Measurements from ENCODE around the gene RAB1B.

RAB1B gene

DNA sequence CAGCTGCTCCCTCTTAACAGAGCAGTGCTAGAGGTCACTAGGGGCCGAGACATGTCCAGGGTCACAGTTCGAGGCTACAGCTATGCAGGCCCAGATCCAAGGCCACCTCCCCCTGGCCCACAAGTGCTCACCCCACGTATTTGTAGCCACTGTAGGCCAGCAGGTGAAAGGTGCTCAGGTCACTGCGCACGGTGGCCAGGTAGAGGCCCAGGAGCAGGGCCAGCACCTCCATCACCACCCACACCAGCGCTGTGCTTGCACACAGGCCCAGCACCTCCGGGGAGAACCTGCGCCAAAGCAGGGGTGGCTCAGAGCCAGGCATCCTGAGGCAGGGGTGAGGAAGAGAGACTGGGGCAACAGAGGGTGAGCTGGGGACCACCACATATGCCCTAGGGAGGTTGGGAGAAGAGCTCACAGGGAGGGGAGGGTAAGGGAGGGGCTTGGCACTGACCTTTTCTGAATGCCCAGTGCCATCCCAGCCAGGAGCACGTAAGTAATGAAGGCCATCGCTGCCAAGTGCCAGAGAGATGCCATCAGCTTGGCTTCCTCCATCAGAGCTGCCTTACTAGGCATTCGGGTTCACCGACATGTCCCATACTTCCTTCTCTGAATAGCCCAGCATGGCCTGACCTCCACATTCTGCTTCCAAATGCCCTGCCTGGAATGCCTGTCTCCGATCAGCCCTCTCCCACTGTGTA, 17.0 kb downstream of the RAB1B start:
- DNase-seq: no peak

- DNase-seq: no peak
Measured at GRCh38 chr11:66286699-66287098, 18.3 kb downstream of the RAB1B start.

DNA sequence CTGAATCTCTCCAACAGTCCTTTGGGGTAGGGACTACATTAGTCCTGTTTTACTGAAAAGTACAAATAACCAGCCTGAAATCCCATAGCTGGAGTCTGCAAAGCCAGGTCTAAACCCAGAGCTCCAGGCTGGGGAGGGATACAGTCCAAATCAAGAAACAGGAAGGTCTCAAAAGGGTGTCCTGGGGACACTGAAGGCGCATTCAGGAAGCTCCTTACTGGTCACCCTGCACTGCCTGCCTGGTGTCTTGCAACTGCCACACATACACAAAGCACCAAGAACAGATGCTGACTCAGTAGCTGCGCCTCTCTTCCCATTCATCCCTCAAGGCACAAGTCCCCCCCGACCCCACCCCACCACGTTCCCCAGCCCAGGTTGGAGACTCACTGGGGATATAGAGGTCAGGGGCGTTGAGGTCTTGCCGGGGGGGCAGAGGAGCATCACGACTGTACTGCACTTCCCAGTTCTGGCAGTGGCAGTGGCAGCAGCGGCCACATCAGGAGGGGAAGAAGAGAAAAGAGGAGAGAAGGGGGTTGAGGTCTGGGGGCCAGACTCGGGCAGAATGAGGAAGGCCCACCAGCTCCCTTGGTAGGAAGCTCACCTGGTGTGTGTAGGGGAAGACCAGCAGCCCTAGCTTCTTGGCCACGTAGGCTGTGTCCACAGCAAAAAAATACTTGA, 18.9 kb downstream of the RAB1B start:
- no peak for DNase-seq

DNA sequence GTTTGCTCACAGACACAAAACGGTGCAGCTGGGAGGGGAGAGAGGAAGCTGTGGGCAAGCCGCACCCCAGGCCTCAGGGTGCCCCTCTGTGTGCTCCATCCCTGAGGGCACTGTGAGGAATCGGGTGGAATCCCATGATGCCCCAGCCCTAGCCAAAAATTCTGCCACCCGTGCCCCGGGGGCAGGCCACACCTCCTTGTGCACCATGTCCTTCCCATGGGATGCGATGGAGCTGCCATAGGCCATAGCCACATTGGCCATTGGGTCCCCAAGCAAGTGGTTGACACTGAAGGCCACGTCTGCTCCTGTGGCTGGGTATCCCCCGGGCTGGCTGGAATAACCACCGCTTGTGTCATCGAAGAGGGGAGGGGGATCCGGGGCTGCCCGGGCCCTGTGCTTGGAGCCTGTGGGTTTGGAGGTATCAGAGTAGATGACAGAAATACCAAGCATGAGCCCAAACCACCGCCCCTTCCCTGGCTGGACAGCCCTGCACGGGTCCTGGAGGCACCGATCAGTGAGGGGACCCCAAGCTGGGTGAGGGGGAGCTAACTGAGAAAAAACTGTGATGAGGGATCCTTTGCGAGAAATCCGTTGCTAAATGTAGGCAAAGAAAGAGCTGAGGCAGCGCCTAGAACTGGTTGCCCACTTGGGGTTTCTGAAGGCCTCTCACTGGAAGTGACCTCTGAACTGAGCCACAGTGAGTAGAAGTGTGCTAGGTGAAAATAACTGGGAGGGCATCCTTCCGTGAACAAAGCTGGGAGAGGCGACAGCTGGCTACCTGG, 19.6 kb downstream of the RAB1B start:
- DNase-seq: no peak

DNA sequence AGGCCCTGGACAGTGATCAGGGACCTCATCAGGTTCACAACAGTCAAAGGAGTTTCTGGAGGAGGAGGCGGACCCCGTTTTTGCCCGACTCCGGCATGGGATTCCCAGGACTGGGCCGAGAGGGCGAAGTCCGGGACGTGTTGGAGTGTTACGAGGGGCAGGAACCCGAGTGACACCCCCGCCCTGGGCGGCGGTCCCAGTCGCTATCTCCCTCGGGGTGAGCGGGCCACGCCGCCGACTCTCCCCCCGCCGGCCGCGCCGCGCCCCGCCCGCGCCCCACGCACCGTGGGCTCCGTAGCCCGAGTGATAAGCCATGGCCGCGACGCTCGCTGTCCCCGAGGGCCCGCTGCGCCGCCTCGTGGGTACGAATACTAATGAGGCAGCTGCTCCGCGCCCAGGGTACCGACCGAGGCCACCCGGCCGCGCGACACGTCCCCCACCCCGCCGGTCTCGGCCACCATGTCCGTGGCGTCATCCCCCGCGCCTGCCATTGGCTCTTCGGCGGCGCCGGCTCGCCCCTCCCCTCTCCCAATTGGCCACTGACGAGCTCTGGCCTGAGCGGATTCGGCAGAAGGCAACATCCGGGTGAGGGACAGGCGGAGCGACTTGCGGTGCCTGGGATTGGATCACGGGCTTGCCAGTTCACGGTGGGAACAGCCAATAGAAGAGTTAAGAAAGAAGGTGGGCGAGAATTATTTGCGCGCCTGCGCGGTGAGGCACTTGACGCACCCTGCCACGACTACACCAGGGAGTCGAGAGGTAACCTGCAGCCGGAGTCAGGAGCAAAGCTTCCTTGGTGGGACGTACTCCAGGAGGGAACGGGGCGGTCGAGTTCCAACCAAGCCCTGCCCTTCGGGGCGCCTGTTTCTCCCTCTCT, 20.5 kb downstream of the RAB1B start, which contains the start of gene YIF1A:
Gene YIF1A, minus strand, starts transcription at position 473 of the 877 bp plus-strand sequence. Its CDS starts 158 bp downstream, at position 315.
- DNase-seq: peak; percentile 99

GRCh38 chr11:66289548-66290329, 21.3 kb downstream of the RAB1B start:
- peak; percentile 88 for DNase-seq

DNA sequence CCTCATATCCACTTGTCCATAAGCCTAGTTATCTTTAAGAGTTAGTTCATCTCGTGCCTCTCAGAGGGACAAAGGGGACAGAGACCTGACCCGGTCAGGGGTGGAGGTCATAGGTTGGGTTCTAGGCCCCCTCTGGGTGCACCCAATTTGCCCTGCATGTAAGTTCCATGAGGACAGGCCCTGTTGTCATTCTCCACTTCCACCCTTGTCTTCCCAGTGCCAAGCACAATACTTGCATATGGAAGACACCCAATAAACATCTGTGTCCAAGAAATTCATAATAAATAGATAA, 21.8 kb downstream of the RAB1B start:
- DNase-seq: no peak

DNA sequence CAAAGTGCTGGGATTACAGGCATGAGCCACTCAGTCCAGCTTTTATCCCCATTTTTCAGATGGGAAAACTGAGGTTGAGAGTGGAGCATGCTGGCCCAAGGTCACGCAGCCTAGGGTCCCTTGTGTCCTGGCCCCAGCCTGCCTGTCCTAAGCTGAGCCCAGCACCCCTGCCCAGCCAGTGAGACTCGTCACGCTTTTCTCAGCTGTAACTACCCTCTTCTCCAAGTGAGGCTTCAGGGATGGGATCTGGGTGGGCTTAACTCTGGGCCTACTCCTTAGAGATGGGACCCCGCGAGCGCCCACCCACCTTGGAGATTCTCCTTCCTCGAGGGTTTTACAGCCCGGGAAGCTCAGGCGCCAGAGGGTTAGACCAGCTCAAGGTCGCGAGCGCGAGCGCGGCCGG, 22.9 kb downstream of the RAB1B start:
- no peak for DNase-seq

DNA sequence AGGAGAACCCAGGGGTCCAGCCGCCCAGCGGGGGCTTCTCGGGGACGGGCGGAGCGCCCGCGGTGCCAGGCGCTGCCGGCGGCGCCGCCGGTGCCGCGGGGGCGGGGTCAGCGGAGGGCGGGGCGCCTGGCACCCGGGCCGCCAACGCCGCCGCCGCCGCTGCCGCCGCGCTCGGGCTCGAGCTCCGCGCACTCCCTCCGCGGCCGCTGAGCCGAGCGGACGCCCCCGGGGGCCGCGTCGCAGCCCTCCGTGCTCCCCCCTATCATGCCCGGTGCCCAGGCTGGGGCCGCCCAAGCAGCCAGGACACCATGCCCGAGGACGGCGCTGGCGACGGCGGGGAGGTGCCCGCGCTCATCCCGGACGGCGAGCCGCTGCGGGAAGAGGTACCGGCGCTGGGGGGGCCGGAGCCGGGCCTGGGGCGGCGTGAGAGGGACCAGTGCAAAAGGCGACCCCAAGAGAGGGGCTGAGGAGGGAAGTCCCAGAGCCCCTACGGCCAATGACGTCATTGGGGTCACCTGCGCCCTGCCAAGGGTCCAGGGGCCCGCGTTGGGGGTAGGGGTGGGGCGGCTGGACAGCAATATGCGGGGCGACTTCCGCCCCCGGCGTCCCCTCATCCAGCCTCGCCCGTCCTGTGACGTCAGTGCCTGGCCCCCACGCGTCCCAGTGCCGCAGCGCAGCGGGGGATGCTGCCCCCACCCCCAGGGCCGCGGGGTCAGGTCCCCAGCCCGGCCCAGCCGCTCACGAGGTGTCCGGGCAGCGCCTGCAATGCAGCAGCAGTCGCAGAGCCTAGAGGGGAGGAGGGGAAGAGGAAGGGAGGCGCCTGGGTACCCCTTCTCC, 23.5 kb downstream of the RAB1B start, which contains the start of gene TMEM151A:
Gene TMEM151A, plus strand, starts transcription at position 189 of the 837 bp plus-strand sequence. Its CDS starts 120 bp downstream, at position 309.
- peak; percentile 23 for DNase-seq

DNA sequence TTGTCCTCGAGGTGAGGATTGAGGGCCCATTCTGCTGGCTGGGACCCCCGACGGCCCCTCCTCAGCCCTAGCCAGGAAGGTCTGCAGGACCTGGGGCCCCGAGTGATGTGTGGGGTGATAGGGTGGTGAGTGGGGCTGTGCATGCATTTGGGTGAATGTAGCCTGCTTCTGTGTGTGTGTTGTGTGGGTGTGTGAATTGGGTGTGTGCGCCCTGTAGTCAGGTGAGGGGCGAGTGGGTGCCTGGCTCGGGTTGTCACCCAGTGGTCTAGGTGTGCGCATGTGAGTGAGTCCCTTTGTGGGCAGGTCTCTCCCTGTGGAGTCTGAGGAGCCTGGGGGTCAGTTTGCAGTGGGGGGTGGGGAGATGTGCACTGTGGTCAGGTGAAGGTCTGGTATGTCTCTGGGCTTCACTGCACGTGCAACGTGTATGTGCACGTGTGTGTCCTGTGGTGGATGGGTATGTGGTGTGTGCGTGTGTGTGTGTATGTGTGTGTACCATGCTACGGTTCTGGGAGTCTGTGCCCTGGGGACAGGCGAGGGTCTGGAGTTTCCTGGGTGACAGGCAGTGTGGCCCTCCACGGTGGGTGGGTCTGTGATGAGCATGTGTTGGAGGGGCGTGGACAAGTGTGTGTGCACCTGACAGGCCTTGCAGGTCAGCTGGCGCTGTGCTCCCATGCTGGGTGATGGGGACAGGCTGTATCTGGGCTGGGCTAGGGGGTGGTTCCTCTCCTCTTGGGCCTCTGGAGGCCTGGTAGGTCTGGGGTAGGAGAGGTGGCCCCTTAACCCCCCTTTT, 24.3 kb downstream of the RAB1B start:
- DNase-seq: no peak

GRCh38 chr11:66293352-66293751, 24.9 kb downstream of the RAB1B start:
- DNase-seq: no peak

GRCh38 chr11:66293777-66294625, 25.6 kb downstream of the RAB1B start:
- no peak for DNase-seq

- DNase-seq: no peak
Measured at GRCh38 chr11:66294626-66295620, 26.5 kb downstream of the RAB1B start.

- no peak for DNase-seq
Measured at GRCh38 chr11:66297610-66298009, 29.2 kb downstream of the RAB1B start.

DNA sequence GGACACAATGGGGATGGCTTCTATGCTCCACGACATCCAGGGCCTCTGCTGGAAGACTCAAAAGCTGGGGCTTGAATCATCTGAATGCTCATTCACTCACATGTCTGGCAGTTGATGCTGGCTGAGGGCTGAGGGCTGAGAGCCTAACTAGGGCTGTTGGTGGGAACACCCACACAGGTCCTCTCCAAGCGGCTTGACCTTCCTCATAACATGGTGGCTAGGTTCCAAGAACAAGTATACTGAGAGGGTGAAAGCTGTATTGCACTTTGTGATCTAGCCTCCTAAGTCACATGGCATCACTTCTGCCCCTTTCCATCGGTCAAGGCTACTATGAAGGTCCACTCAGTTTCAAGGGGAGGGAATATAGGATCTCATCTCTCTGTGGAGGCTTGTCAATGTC, 30.7 kb downstream of the RAB1B start:
- no peak for DNase-seq

DNA sequence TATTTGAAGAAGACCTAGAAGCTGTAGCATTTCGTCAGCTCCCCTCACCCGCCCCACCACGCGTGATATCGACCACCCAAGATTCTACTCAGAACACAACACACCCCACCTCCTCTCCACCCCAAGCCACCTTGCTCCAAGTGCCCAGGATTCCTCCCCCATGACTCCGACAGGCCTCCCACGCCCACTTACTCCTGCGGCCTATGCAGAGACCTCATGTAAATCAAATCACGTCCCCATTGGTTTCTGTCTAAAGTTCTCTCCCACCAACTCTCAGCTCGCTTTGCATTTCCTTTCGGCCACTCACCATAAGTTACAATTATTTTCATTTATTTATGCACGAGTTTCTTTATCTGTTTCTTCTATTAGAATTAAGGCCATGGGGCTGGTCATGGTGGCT, 34.2 kb downstream of the RAB1B start:
- DNase-seq: no peak

GRCh38 chr11:66309475-66309874, 41.0 kb downstream of the RAB1B start:
- no peak for DNase-seq

DNA sequence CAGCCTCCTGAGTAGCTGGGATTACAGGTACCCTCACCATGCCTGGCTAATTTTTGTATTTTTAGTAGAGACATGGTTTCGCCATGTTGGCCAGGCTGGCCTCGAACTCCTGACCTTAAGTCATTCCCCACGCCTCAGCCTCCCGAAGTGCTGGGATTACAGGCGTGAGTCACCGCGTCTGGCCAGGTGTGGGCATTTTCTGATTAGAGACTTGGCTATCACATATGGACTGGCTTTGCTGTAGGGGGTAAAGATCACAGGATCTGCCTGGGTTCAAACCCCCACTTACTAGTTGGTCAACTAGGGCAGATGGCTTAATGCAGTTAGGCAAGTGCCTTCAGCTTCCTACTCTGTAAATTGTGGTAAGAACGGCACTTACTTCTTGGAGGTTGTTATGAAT, 41.9 kb downstream of the RAB1B start:
- DNase-seq: no peak
